NCI-H69 (cell line): Measurements from ENCODE around the gene OPRL1.

Source experiments
- DNase-seq: peaks from one replicate; lab custom pipeline; 2025; lab: John Stamatoyannopoulos, UW

OPRL1 gene

GRCh38 chr20:64056889-64057627 is 22.8 kb upstream of the OPRL1 start:
- no peak for DNase-seq

DNA sequence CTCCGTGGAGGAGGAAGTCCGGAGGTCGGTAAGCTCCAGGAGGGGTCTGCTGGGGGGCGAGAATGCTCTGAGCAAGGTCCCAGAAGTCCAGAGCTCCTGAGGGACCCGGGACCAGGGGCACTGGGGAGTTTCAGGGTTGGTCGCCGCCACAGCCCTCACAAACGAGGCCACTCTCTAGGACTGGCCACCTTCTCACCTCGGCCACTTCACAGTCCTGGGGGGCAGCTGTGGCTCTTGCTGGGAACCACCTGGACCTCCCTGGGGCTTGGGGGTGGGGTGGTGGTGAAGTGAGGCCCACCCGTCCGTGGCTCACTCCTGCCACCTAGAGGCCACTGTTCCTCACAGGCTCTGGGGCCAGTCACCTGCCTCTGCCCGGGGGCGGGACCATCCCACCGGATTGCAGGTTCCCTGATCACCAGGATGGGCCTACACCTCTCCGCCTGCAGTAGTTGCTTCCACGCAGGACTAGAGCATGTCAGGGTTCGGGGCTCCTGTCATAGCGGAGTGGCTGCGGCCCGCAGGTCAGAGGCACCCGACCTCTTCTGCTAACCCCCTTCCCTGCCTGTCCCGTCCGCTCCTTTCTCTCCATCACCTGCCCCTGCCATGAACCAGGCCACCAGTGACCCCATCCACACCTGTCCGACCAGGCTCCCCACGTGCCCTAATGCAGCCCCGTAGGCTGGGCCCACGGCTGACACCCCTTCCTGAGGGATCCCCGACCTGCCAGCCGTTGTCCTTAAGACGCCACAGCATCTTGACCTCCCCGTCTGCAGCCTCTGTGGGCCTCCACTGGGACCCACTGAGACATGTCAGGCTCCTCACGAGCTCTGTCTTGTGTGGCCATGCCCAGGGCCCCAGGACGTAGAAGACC is 22.0 kb upstream of the OPRL1 start:
- peak; percentile 65 for DNase-seq

DNA sequence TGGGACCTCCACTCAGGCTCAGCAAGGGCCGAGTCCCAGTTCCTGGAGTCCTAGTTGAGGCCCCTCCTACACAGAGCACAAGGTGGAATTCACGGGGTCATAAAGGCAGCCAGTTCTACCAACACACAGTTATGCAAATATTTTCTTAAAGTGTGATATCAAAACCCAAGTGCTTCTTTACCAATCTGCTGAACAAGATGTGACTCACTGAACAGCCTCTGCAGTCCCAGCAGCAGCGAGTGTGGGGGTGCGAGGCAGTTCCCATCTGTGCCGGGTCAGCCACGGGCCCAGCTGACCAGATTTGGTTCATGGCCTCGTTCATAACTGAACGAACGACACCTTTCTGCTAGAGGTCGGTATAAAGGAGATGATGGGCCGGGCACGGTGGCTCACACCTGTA is 21.3 kb upstream of the OPRL1 start:
- DNase-seq, result no peak

- no peak for DNase-seq
Observed at GRCh38 chr20:64062276-64062595, 17.6 kb upstream of the OPRL1 start.

DNA sequence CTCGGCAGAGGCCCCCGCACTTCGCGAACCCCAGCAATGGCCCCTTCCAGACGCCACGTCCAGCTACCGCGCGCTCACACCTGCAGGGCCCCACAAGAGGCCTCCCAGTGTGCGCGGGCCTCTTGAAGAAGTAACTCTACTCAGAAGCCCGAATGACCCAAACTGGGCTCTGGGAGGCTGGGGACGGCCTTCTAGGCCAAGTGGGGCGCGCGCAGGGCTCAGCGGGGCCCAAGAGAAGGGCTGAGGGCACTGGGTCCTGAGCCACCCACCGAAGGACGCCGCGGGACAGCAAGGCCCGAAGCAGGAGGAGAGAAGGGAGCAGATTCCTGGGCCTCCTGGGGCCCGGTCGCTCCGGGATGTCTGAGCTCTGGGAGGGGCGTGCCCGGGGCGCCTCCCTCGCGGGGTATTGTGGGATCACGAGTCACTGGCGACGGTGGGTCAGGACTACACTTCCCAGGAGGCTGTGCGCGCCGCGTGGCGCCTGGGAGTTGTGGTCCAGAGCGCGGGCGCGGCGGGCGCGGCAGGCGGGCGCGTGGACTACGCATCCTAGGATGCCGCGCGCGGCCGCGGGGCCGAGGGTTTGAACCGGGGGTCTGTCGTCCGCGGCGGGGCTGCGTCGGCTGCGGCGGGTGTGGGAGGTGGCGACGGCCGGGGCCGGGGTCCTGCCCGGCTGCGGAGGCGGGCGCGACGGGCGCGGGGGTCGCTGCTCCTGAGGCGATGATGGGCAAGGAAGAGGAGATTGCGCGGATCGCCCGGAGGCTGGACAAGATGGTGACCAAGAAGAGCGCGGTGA is 17.1 kb upstream of the OPRL1 start, which contains the start of gene TCEA2:
Gene TCEA2, plus strand, starts transcription at position 603 of the 793 bp plus-strand sequence. Its CDS starts 115 bp downstream, at position 718.
- peak; percentile 93 for DNase-seq

DNA sequence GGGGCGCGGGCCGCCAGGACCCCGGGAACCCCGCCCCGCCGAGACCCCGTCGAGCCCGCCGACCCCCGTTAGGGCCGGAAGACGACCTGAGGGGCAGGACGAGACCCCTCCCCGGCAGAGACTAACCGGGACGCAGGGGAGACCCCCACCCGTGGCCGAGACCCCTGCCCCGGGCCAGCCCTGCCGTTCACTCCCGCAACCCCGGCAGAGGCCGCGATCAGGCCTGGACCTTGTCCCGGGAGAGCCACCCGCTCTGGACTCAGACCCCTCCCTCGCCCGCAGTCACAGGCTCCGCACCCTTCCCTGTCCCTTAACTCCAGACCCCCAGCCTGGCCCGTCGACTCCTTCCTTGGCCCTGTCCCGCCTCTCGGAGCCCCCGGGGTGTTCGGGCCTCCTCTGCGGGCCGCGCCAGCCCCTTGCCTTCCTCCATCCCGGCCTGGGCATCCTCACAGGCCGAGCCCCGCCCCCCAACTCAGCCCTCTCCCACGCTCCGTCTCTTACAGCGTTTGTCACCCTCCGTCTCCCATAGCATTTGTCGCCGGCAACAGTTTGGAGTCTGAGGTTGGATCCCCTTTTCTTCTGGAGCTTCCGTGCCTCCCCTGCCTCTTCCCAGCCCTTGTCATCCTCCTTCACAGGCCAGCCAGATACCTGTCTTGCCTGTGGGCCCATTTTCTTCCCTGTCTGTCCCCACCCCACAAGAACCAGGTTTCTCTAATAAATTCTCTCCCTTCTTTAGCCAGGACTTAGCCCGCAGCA is 16.3 kb upstream of the OPRL1 start:
- DNase-seq, result peak; percentile 14

DNA sequence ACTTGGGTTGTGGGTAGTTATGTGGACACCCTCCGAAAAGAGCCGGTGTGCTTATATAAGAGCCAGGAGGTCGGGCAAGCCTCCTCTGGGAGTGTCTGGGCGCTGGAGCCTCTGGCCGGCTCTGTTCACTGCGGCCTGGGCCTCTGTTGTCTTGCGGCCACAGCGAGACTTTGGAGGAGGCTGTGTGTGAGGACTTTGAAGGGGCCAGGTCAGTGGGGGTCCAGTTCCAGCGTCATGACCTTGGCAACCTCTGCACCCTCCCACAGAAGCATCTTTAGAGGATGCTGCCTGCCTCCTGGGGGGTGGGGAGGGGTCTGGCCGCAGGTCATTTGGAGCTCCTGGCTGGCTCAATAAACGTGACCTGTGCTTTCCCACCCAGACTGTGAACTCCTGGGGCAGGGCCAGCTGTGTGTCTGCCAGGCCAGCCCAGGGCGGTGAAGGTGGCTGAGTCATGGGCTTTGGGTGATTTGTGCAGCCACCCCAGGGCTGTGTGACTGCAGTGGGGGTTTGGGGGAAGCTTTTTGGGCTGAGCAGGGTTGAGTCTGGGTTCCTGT is 15.7 kb upstream of the OPRL1 start:
- no peak for DNase-seq

DNA sequence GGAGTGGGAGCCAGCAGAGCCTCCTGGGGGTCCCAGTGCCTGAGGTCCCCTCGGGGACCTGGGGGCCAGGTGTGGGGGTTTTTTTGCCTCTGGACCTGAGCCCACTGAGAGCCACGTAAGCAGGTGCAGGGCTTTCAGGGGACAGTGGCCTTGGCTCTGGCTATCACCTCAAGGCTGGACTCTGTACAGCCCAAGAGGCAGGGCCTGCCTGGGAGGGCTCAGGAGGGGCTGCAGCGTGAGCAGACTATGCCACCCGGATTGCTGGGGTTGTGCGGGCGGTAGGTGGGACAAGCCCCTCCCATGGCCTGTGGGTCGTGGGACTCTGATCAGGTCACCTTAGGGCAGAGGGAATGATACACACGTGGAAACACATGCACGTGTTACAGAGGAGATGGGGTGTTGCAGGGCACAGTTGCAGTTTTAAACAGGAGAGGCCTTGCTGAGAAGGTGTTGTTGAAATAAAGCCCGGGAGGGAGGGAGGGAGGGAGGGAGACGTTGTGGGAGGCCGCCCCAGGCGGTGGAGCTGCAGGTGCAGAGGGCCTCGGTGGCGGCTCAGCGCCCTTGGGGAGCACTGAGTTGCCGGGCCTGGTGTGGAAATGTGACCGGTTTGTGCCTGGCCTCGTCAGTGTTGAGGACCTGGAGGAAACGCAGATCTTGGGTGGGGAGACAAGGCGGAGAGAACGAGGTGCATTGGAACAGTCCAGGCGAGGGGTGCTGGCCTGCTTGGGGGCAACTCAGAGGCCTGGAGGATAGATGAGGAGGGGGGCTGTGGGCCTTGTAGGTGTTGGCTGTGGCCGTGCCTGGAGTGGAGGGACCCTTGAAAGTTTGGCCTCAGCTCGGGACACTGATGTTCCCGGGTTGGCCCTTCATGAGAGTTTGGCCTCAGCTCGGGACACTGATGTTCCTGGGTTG is 14.6 kb upstream of the OPRL1 start:
- DNase-seq, result no peak

DNA sequence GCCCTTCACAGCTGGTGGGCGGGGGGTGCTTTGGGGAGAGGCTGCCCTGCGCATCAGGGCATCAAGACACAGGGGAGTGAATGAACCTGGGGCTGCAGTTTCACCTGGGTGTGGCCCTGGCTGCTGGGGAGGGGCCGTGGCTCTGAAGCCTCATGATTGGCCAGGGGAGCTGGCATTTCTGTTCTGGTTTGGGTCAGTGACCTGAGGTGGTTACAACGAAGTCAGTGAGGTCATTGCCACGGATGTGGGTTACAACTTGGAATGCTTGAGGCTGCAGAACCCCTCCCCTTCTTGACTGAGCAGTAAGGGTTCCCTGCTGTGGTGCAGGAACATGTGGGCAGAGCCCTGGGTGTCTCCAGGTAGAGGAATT is 13.9 kb upstream of the OPRL1 start:
- no peak for DNase-seq

GRCh38 chr20:64067005-64067632 is 12.8 kb upstream of the OPRL1 start:
- DNase-seq, result no peak

- peak; percentile 7 for DNase-seq
Observed at GRCh38 chr20:64067733-64068307, 12.1 kb upstream of the OPRL1 start.

DNA sequence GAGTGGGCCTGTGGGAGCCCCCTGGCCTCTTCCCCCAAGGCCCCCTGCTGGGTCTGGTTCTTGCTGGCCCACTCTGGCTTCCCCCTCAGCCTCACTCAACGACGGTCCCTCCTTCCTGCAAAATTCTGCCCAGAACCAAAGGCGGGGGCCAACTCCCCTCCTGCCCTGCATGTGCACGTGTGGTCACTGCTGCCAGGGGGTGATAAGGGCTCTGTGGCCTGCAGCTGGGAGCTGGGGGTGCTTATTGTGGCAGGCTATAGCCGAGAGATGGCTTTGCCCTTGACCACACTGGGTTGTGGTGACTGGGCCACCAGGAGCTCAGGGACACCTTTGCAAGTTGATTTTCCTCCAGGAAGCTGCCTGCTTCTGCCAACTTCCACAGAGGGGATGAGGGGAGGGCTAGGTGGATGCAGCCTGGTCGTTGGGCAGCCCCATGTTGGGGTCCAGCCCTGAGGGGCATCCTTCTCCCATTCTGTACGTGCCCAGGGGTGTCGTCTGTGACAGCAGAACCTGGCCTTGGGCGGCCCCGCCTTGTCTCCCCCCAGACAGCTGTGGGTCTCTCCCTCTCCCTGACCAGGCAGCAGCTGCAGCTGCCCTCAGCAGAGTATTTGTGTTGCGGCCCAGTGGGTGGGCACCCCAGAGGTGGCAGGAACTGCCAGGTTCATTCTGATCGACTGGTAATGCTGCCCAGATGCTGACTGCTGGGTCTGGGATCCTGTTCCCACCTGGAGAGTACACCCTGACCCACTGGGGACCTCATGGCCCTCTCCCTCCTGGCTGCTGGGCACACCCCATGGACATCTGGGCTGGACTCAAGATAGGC is 11.3 kb upstream of the OPRL1 start:
- peak; percentile 11 for DNase-seq

DNA sequence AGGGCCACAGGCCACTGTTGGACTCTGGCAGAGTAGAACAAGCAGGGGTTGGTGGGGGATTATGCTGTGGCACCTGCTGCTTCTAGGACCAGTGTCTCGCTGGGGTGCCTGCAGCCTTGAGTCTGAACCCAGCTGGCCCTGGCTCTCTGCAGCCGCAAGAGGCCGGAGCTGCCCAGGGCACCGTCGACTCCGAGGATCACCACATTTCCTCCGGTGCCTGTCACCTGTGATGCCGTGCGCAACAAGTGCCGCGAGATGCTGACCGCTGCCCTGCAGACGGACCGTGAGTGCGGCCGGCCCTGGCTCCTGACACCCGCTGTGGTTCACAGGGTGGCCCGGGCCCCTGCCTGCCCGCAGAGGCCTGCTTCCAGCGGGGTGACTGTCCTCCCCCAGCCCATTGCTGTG is 10.7 kb upstream of the OPRL1 start:
- no peak for DNase-seq

DNA sequence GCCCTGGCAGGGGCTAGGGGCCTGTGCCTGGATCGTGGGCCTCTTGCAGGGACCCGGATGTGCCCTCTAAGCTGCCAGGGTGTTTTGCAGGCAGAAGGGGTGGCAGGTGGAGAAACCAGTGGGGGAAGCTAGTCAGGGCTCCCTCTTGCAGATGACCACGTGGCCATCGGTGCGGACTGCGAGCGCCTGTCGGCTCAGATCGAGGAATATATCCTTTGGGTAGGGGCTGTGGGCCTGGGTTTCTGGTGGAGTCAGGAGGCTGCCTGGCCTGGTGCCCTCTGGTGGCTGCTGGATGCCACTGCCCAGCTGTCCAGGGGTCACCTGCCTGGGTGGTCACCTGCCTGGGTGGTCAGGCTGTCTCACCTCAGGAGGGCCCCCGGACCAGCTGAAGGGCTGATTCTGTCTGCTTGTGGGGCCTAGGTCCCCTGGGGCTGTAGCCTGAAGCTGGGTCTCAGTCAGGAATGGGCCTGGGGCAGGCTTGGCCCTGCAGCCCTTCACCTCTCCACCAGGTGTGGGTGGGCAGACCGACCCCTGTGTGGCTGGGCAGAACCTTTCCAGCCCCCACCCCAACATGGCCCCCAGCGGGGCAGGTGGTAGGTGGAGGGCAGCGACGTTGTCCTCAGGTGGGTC is 10.2 kb upstream of the OPRL1 start:
- peak; percentile 9 for DNase-seq

DNA sequence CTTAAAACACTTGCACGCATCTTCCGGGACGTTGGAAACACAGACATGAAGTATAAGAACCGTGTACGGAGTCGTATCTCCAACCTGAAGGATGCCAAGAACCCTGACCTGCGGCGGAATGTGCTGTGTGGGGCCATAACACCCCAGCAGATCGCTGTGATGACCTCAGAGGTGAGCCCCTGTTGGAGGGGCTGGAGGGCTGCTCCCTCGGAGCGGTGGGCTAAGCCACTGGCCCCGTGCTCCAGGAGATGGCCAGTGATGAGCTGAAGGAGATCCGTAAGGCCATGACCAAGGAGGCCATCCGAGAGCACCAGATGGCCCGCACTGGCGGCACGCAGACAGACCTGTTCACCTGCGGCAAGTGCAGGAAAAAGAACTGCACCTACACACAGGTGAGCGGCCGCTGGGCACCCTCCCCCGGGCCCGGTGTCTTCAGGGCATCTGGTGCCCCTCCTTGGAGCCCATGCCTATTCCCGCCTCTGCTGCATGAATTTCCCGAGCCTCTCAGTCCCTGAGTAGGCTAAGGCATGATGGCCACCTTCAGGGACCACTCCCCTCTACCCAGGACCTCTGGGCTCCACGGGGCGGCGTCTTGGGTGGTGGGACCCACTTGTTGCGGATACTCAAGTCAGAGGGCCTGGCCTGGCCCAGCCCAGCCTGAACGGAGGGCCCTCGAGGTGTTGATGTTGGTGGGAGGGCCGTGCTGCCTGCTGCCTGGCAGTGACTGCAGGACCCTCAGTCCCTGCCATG is 9.5 kb upstream of the OPRL1 start:
- DNase-seq, result no peak

DNA sequence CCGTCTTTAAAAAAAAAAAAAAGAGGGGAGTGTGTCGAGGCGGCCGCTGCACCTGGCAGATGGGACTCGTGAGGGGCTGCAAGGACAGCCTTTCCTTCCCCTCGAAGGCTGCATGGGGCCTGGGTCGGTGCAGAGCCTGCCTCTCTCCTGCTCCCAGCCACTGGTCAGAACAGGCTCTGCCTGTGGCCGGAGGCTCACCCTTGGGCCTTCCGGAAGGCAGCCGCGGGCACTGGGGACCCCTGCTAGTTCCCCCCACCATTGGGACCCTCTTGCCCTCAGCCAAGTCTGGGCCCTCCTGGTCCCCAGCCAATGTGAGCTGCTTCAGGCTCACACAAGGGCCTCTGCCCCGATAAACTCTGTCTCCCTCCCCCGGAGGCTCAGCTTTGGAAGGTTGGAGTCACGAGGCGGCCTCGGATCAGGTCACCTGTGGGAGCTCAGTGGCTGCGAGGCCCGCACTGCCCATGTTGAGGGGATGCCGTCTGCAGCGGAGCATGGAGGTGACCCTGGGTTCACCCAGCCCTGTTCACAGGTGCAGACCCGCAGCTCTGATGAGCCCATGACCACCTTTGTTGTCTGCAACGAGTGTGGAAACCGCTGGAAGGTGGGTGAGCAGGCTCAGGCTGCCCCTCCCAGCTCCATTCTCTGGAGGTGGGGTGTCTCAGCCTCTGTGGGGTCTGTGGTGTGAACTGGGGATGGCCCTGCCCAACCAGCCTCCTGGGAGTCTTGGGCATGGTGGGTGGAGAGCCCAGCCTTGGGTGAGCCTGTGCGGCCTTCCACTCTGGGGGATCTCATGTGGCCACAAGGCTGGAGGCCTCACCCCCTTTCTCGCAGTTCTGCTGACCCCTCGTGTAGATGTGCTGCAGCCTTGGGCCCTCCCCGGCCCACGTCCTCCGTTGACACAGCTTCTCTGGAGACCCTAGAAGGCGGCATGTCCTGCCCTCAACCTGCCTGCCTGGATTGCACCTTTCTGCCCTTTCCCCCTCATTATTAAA is 8.2 kb upstream of the OPRL1 start:
- no peak for DNase-seq
